BLaER1 treated with 17β-estradiol and CSF1 and Interleukin-3, amounts not matched to agents 10 nM and 100 nM (cell line): ENCODE measurements around the gene SCFD2.

Experiments used
- H3K27ac ChIP-seq, 11 experiments: shearing (Covaris generic); formaldehyde crosslinking; 2 replicates each; pipeline ENCODE4 v1.8.1; 2022
- H3K27me3 ChIP-seq, 11 experiments: shearing (Covaris generic); formaldehyde crosslinking; 2 replicates each; pipeline ENCODE4 v1.8.1; 2022
- H3K36me3 ChIP-seq, 11 experiments: shearing (Covaris generic); formaldehyde crosslinking; 2 replicates each; pipeline ENCODE4 v1.8.1; 2022
- H3K4me1 ChIP-seq, 10 experiments: shearing (Covaris generic); formaldehyde crosslinking; 2 replicates each; pipeline ENCODE4 v1.8.1; 2022
- H3K4me2 ChIP-seq, 11 experiments: shearing (Covaris generic); formaldehyde crosslinking; 2 replicates each; pipeline ENCODE4 v1.8.1; 2022
- H3K4me3 ChIP-seq, 10 experiments: shearing (Covaris generic); formaldehyde crosslinking; 2 replicates each; pipeline ENCODE4 v1.8.1; 2022
- H3K9ac ChIP-seq, 11 experiments: shearing (Covaris generic); formaldehyde crosslinking; 2 replicates each; pipeline ENCODE4 v1.8.1; 2022
- H3K9me3 ChIP-seq, 11 experiments: shearing (Covaris generic); formaldehyde crosslinking; replicated peaks in 1 of 11; 2 replicates each; pipeline ENCODE4 v1.8.1; 2022
- H4K20me1 ChIP-seq, 11 experiments: shearing (Covaris generic); formaldehyde crosslinking; 2 replicates each; pipeline ENCODE4 v1.8.1; 2022
- Cebpa-rat ChIP-seq, 11 experiments: shearing (Covaris generic); IDR thresholded peaks; 2 replicates each; pipeline ENCODE4 v1.8.1; 2022

SCFD2 gene

DNA sequence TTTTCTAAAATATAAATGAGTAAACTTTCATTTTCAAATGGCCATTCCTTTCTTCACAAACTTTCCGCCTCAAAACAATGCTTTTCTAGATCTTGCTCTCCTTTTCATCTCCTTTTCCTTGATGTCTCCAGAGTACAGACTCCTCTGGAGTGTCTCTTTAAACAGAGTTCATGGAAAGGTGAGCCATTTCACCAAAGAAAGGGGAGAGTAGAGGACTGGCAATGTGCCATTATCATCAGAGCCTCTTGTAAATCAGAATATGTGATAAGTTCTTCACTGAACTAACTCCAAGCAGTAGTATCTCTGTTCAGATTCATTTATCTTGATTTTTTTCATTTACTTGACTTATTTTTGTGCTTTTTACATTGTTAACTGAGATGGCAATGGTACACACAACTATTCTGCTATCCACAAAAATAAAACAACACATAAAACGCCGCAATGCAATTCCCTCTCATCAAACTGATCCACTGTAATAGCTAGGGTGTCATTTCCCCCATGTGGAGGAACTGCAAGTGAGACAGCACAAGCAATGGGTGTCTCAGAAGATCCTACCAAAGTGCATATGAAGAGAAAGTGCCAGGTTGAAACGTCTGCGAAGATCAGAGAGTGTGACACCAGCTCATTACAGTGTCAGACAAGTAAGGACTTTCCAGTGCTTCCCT lies 378.3 kb downstream of the SCFD2 start:
- Histone ChIP-seq H3K9me3 (peaks cover 0 to 14% (median 11%) of the 10 kb centered on the region in 11 experiments; a peak in 20 of 22 replicates), H3K36me3 (no peaks in the 10 kb centered on the region), H4K20me1 (no peaks in the 10 kb centered on the region; a peak in 1 of 22 replicates), H3K27ac (no peak overlapping the region), H3K4me1 (peaks cover 0 to 5% (median 0%) of the 10 kb centered on the region in 10 experiments; a peak in 5 of 20 replicates), H3K27me3 (no peaks in the 10 kb centered on the region), H3K9ac (no peak overlapping the region), H3K4me2 (no peak overlapping the region), H3K4me3 (no peak overlapping the region)
- TF ChIP-seq Cebpa-rat (IDR thresholded peaks at IDR 0.05), result no peak

DNA sequence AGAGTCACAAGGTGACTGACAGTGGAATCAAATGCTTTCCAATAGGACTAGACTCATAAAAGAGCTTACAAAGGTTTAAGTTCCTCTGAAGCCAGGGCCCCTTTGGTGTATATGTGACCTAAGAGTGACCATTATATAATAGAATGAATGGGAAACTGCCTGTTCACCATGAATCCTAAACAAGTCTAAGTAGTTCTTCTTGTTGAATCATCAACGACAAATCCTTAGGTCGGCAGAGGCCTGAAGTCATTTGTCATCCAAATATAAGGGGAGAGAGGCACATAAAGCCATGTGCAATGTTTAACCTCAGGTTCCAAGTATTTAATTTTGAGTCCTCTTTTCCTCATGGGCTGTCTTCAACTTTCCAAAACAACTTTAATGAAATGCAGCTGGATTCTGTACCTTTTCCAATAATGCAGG lies 381.4 kb downstream of the SCFD2 start:
- Histone ChIP-seq H3K4me1 (peaks cover 0 to 9% (median 4%) of the 10 kb centered on the region in 10 experiments; a peak in 7 of 20 replicates), H3K36me3 (no peaks in the 10 kb centered on the region), H4K20me1 (no peaks in the 10 kb centered on the region; a peak in 1 of 22 replicates), H3K27me3 (no peaks in the 10 kb centered on the region), H3K9ac (0 out of 22 replicates have a peak overlapping the region, but pooled peaks of 1 of the 11 experiments have one; percentile 9), H3K27ac (no peak overlapping the region), H3K4me2 (no peak overlapping the region), H3K9me3 (no peaks in the 10 kb centered on the region), H3K4me3 (no peak overlapping the region)
- no peak for TF ChIP-seq Cebpa-rat (IDR thresholded peaks at IDR 0.05)

DNA sequence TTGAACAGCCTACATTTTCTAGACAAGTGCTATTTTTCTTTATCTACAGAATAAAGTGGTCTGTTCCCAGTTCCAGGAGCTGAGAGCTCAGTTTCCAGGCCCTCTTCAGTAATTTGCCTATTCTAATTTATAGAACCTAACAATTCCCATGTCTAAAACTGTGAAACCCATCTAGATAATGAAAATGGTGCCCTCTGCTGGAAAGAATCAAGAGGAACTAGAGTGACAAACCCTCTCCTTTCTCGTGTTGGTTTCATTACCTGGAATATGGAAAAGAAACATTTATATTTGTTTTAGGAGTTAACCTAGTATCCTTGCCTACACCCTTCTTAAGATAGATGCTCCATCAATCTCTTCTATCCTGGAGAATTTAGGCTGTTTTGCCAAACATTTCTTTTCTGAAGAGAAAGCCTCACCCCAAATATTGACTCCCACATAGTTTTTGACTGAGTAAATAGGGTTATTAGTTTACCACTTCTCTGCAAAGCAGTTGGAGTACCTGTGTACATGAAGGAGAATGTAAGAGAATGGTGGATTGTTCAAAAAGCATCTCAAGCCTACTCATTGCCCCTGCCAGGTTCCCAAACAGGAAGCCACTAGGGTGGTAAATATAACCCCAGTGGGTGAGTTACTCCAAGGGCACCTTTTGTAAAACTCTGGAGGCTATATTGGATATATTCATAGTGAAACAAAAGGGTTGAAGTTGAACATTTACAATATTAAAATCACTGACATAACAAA lies 382.1 kb downstream of the SCFD2 start:
- H3K4me1 ChIP-seq, result peaks cover 0 to 13% (median 4%) of the 10 kb centered on the region in 10 experiments; a peak in 8 of 20 replicates
- H3K27me3 ChIP-seq, result no peaks in the 10 kb centered on the region
- no peaks in the 10 kb centered on the region; a peak in 1 of 22 replicates for H4K20me1 ChIP-seq
- no peaks in the 10 kb centered on the region for H3K36me3 ChIP-seq
- H3K4me2 ChIP-seq, result peak overlapping the region in 1 of 11 experiments; percentile 24; a peak in 1 of 22 replicates
- no peak overlapping the region for H3K4me3 ChIP-seq
- no peaks in the 10 kb centered on the region for H3K9me3 ChIP-seq
- H3K27ac ChIP-seq, result no peak overlapping the region
- H3K9ac ChIP-seq, result no peak overlapping the region
- TF ChIP-seq Cebpa-rat (IDR thresholded peaks at IDR 0.05), result no peak

DNA sequence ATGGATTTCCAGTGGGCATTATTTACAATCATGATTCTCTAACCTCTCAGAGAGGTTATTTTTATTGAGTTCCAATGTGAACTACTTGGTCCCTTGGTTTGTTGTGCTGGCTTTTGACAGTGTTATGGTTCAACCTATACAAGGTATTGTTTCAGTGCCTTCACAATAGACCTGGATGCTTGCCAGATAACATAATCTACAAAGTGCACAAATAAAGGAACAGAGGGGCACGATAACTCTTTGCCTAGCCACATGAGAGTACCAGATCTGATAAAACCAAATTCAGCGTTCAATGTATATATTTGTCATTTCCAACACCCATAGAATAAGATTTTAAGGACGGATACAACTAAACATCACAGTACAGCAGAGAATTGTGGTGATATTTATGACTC lies 382.9 kb downstream of the SCFD2 start:
- no peak overlapping the region for H3K9ac ChIP-seq
- H3K27ac ChIP-seq, result no peak overlapping the region
- peaks cover 0 to 13% (median 4%) of the 10 kb centered on the region in 10 experiments; a peak in 8 of 20 replicates for H3K4me1 ChIP-seq
- H3K4me2 ChIP-seq, result no peak overlapping the region
- H4K20me1 ChIP-seq, result no peaks in the 10 kb centered on the region; a peak in 1 of 22 replicates
- no peak for TF ChIP-seq Cebpa-rat (IDR thresholded peaks at IDR 0.05)
- no peaks in the 10 kb centered on the region for H3K27me3 ChIP-seq
- H3K4me3 ChIP-seq, result no peak overlapping the region
- H3K36me3 ChIP-seq, result no peaks in the 10 kb centered on the region
- no peaks in the 10 kb centered on the region for H3K9me3 ChIP-seq

DNA sequence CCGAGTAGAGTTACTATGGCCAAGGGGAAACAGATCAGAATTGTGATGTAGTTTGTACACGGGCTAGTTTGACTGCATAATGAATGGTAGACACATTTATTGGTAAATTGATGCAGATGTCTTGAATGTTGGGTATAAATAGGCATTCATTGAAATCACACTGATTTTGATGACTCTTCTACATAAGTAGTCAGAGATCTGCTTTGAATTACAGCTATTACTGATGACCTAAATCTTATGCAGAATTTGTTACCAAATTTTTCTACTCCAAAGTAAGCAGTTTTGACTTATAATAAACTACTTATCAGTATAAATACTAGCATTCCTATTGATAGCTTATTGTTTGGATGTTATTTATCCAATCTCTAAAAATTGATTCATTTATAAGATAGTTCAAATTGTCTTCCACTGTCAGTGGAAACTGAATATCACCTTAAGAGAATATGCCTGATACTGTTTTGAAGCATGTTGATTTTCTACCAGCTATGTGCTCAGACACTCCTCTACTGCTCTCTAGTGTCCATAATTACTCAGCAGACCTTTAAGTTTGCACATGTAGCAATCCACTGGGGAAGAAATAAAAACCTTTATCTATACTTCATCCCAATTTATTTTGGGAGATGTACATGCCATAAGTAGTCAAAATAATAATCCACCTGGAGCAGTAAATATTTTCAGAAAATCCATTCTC lies 383.5 kb downstream of the SCFD2 start:
- TF ChIP-seq Cebpa-rat (IDR thresholded peaks at IDR 0.05), result no peak
- H3K9me3 ChIP-seq, result no peaks in the 10 kb centered on the region
- H3K27me3 ChIP-seq, result no peaks in the 10 kb centered on the region
- no peaks in the 10 kb centered on the region; a peak in 1 of 22 replicates for H4K20me1 ChIP-seq
- peaks cover 0 to 13% (median 4%) of the 10 kb centered on the region in 10 experiments; a peak in 8 of 20 replicates for H3K4me1 ChIP-seq
- no peak overlapping the region for H3K4me3 ChIP-seq
- no peak overlapping the region for H3K4me2 ChIP-seq
- no peak overlapping the region for H3K9ac ChIP-seq
- H3K27ac ChIP-seq, result no peak overlapping the region
- no peaks in the 10 kb centered on the region for H3K36me3 ChIP-seq

DNA sequence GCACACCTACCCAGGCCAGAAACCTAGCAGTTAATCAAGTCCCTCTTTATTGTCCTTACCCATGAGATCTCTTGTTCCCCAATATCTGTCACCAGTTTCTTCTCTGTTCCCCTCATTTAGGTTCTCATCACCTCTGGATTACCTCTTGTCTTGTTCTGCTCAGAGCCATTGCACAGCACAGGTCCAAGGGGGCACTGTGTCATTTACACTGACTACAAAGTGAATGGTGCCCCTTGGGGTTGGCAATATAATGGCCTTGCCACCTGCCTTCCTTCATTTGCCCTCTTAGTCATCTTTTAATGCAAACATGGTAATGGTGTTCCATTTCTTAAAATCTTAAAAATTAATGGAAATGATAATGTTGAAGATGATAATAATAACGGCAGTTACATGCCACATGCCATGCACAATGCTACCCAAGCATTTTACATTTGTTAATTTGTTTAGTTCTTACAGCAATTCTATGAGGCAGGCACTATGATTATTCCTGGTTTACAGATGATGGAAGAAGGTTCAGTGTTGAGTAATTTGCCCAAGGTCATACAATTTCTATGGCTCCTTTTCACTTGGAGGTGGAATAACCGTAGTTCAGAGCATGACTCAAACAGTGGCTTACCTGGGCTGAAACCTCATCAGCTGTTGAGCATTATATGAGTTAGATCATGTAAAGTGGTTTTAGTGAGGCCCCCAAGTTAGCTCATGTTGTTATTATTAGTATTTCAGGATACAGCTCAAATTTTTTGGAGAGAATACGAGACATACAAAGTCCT lies 385.9 kb downstream of the SCFD2 start:
- TF ChIP-seq Cebpa-rat (IDR thresholded peaks at IDR 0.05), result no peak
- Histone ChIP-seq H3K27me3 (no peaks in the 10 kb centered on the region), H3K4me1 (peaks cover 0 to 13% (median 4%) of the 10 kb centered on the region in 10 experiments; a peak in 8 of 20 replicates)

DNA sequence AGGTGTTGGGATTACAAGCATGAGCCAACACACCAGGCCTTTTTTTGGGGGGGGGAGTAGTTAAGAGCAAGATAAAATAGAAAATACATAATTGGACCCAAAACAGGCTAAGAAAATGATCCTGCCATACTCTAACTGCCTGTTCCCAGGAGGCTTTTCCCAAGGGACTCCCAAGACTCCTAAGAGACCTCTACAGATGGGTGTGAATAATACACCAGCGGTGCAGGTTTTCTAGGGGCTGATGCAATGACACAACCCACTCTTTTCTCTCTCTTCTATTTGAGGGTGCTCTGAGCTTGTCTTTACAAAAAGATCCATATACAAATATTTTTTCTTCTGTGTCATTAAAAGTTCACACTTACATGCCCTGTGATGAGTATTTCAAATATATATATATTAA lies 386.8 kb downstream of the SCFD2 start:
- Histone ChIP-seq H3K4me1 (peaks cover 0 to 12% (median 4%) of the 10 kb centered on the region in 10 experiments; a peak in 8 of 20 replicates), H3K9ac (no peak overlapping the region), H3K9me3 (0 out of 22 replicates have a peak, but pooled peaks cover 0 to 11% (median 0%) of the 10 kb centered on the region in 11 experiments), H4K20me1 (no peaks in the 10 kb centered on the region; a peak in 1 of 22 replicates), H3K27me3 (no peaks in the 10 kb centered on the region), H3K4me2 (no peak overlapping the region), H3K4me3 (no peak overlapping the region), H3K36me3 (no peaks in the 10 kb centered on the region), H3K27ac (no peak overlapping the region)
- TF ChIP-seq Cebpa-rat (IDR thresholded peaks at IDR 0.05), result no peak

More for the DNA sequence above, 385.9 kb downstream of the SCFD2 start:
- Histone ChIP-seq H3K4me3 (no peak overlapping the region), H3K36me3 (no peaks in the 10 kb centered on the region), H4K20me1 (no peaks in the 10 kb centered on the region; a peak in 1 of 22 replicates), H3K9ac (no peak overlapping the region), H3K4me2 (no peak overlapping the region), H3K27ac (no peak overlapping the region), H3K9me3 (0 out of 22 replicates have a peak, but pooled peaks cover 0 to 6% (median 0%) of the 10 kb centered on the region in 11 experiments)

DNA sequence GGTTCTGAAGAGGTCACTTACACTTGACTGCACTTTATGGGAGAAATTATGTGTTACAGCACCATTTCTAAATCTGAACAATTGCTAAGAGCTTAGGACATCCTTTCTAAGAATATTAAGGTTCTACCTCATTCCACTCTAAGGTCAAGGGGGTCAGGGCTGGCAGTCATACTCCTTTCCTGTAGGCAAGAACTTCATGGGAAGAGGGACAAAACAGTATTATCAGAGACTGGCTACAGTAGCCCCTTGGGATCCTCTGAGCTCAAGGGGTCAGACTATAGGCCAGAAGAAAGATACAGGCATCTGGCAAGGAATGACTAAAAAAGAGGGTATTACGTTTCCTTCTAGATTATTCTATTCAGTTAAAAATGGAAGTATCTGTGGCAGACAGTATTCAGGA lies 388.6 kb downstream of the SCFD2 start:
- no peak overlapping the region for H3K4me3 ChIP-seq
- H3K27me3 ChIP-seq, result no peaks in the 10 kb centered on the region
- TF ChIP-seq Cebpa-rat (IDR thresholded peaks at IDR 0.05), result no peak
- H3K4me1 ChIP-seq, result peaks cover 0 to 8% (median 2%) of the 10 kb centered on the region in 10 experiments; a peak in 3 of 20 replicates
- no peak overlapping the region for H3K9ac ChIP-seq
- 0 out of 22 replicates have a peak, but pooled peaks cover 0 to 11% (median 0%) of the 10 kb centered on the region in 11 experiments for H3K9me3 ChIP-seq
- H3K27ac ChIP-seq, result no peak overlapping the region
- no peaks in the 10 kb centered on the region for H4K20me1 ChIP-seq
- H3K36me3 ChIP-seq, result no peaks in the 10 kb centered on the region
- H3K4me2 ChIP-seq, result no peak overlapping the region
